HCT116 (cell line): Measurements from ENCODE around the gene SP100. TPM values are rescaled to one million over a fixed set of nuclear protein-coding genes. Genes with fewer than 3 reads are reported as not detected.

Experiments used
- ATAC-seq: fragments of 200-7000 bp; cut with Tn5 transposase; 2 replicates; pipeline ENCODE4 v1.9.1; 2020; ENCODE audit warnings: mild to moderate bottlenecking, moderate library complexity
- BruUV-seq: library from RNA; stranded (reverse); fragments of 400-500 nt; replicated peaks from 2 replicates; lab custom pipeline; 2021; lab: Mats Ljungman, UMichigan
- CTCF ChIA-PET: fragments of 300-600 bp; sonication (Branson Sonifier 250); formaldehyde crosslinking; loops from one replicate; lab custom pipeline; 2021; ENCODE audit warnings: antibody characterized with exemption; lab: Charles Lee
- POLR2A ChIA-PET: fragments of 300-600, 350-600 bp; sonication (Branson Sonifier 250); formaldehyde crosslinking; loops from one replicate; lab custom pipeline; 2021; ENCODE audit warnings: antibody characterized with exemption; lab: Charles Lee
- RAD21 ChIA-PET, 2 experiments: fragments of 300-600 bp; sonication (Branson Sonifier 250); formaldehyde crosslinking; loops; one replicate each; lab custom pipeline; 2023; ENCODE audit warnings: low total read pairs in 2 of 2; ENCODE audit not compliant: uncharacterized antibody in 2 of 2, unreplicated experiment in 2 of 2, low non-redundant PET in 1 of 2; lab: Charles Lee
- DNase-seq: peaks from one replicate; pipeline ENCODE4 v3.0.0-alpha.2; 2010; ENCODE audit warnings: low read depth, low spot score
- H2AFZ ChIP-seq: fragments of 200-600 bp; shearing (Covaris generic), sonication (generic); 2 replicates; pipeline ENCODE4 v1.6.1; 2017; ENCODE audit warnings: low read depth, mixed run types, mixed read lengths, antibody characterized with exemption, low read length; ENCODE audit not compliant: poor library complexity, severe bottlenecking
- H3K27ac ChIP-seq: 2 replicates; pipeline ENCODE4 v1.5.1; 2012; ENCODE audit warnings: low read depth, low read length
- H3K27me3 ChIP-seq: fragments of 200-600 bp; sonication (generic); 2 replicates; pipeline ENCODE4 v1.6.1; 2016; ENCODE audit warnings: mixed run types, low read length, mixed read lengths; ENCODE audit not compliant: insufficient read depth
- H3K36me3 ChIP-seq, 2 experiments: fragments of 200-500 bp in 1 of 2; fragments of 200-600 bp in 1 of 2; sonication (Bioruptor generic) in 1 of 2; sonication (generic) in 1 of 2; 2 replicates each; pipeline versions ENCODE4 v1.5.1 to v1.6.1; 2014 to 2016; ENCODE audit warnings: low read length in 2 of 2, inconsistent platforms in 1 of 2, mixed read lengths in 1 of 2, mixed run types in 1 of 2; ENCODE audit not compliant: insufficient read depth in 2 of 2, control insufficient read depth in 1 of 2
- H3K4me1 ChIP-seq, 2 experiments: fragments of 200-600 bp in 1 of 2; sonication (generic) in 1 of 2; 2 replicates each; pipeline versions ENCODE4 v1.5.1 to v1.6.1; 2012 to 2017; ENCODE audit warnings: low read length in 2 of 2, inconsistent platforms in 1 of 2, mild to moderate bottlenecking in 1 of 2, mixed read lengths in 1 of 2, mixed run types in 1 of 2, moderate library complexity in 1 of 2; ENCODE audit not compliant: insufficient read depth in 2 of 2, control insufficient read depth in 1 of 2
- H3K4me2 ChIP-seq: fragments of 200-600 bp; sonication (generic); 2 replicates; pipeline ENCODE4 v1.6.1; 2017; ENCODE audit warnings: mixed run types, low read length, mixed read lengths
- H3K4me3 ChIP-seq, 2 experiments: fragments of 200-600 bp in 1 of 2; sonication (generic) in 1 of 2; replicated peaks in 1 of 2; 2 replicates each; pipeline ENCODE4 v1.5.1; 2011 to 2016; ENCODE audit warnings: low read length in 2 of 2, control low read depth in 1 of 2, low read depth in 1 of 2, mild to moderate bottlenecking in 1 of 2, mixed read lengths in 1 of 2, mixed run types in 1 of 2
- H3K79me2 ChIP-seq: fragments of 200-600 bp; sonication (generic); 2 replicates; pipeline ENCODE4 v1.6.1; 2017; ENCODE audit warnings: mild to moderate bottlenecking, mixed run types, low read length, moderate library complexity, mixed read lengths; ENCODE audit not compliant: insufficient read depth
- H3K9ac ChIP-seq: fragments of 200-600 bp; sonication (generic); 2 replicates; pipeline ENCODE4 v1.6.1; 2016; ENCODE audit warnings: low read length, mixed read lengths
- H3K9me2 ChIP-seq: fragments of 200-600 bp; sonication (generic), shearing (Covaris generic); 2 replicates; pipeline ENCODE4 v1.6.1; 2017; ENCODE audit warnings: mixed run types, mild to moderate bottlenecking, moderate library complexity; ENCODE audit not compliant: insufficient read depth
- H3K9me3 ChIP-seq, 2 experiments: fragments of 200-500 bp in 1 of 2; fragments of 200-600 bp in 1 of 2; sonication (Bioruptor generic) in 1 of 2; sonication (generic) in 1 of 2; 2 replicates each; pipeline ENCODE4 v1.6.1; 2014 to 2017; ENCODE audit warnings: low read length in 2 of 2, mixed read lengths in 2 of 2, inconsistent platforms in 1 of 2, low read depth in 1 of 2, mild to moderate bottlenecking in 1 of 2, mixed run types in 1 of 2, moderate library complexity in 1 of 2; ENCODE audit not compliant: control insufficient read depth in 1 of 2, insufficient read depth in 1 of 2
- H4K20me1 ChIP-seq: fragments of 200-600 bp; sonication (generic), shearing (Covaris generic); 2 replicates; pipeline ENCODE4 v1.6.1; 2017; ENCODE audit warnings: mixed run types, mild to moderate bottlenecking, moderate library complexity; ENCODE audit not compliant: insufficient read depth
- CBX3 ChIP-seq: IDR thresholded peaks from 2 replicates; pipeline ENCODE4 v1.6.1; 2012; ENCODE audit warnings: low read depth
- CEBPB ChIP-seq: IDR thresholded peaks from 2 replicates; pipeline ENCODE4 v1.6.1; 2012; ENCODE audit warnings: low read depth
- CTCF ChIP-seq, 3 experiments: fragments of 200-600 bp in 1 of 3; sonication (generic) in 1 of 3; IDR thresholded peaks in 2 of 3; conservative IDR thresholded peaks in 1 of 3; 2 replicates each; pipeline ENCODE4 v1.5.1; 2012 to 2017; ENCODE audit warnings: low read depth in 2 of 3, low read length in 2 of 3, antibody characterized with exemption in 1 of 3, borderline replicate concordance in 1 of 3, control low read depth in 1 of 3, mild to moderate bottlenecking in 1 of 3, mixed read lengths in 1 of 3, mixed run types in 1 of 3, moderate library complexity in 1 of 3; ENCODE audit not compliant: insufficient read depth in 1 of 3
- EGR1 ChIP-seq: IDR thresholded peaks from 2 replicates; pipeline ENCODE4 v1.6.1; 2012; ENCODE audit warnings: low read depth
- EZH2 ChIP-seq: fragments of 200-600 bp; sonication (generic); IDR thresholded peaks from 2 replicates; pipeline ENCODE4 v1.6.1; 2017; ENCODE audit warnings: antibody characterized with exemption, mixed run types
- EZH2phosphoT487 ChIP-seq: fragments of 200-600 bp; IDR thresholded peaks from 2 replicates; pipeline ENCODE4 v1.6.1; 2018; ENCODE audit warnings: antibody characterized with exemption, borderline replicate concordance
- FOSL1 ChIP-seq: IDR thresholded peaks from 2 replicates; pipeline ENCODE4 v1.6.1; 2012; ENCODE audit warnings: low read depth
- MAX ChIP-seq: IDR thresholded peaks from 2 replicates; pipeline ENCODE4 v1.6.1; 2012
- POLR2A ChIP-seq: IDR thresholded peaks from 2 replicates; pipeline ENCODE4 v1.7.0; 2011; ENCODE audit warnings: borderline replicate concordance; ENCODE audit not compliant: insufficient read depth, insufficient read length; ENCODE audit errors: extremely low read depth
- POLR2AphosphoS5 ChIP-seq: IDR thresholded peaks from 2 replicates; pipeline ENCODE4 v1.6.1; 2011; ENCODE audit warnings: mild to moderate bottlenecking, low read depth, low read length, moderate library complexity
- RAD21 ChIP-seq: IDR thresholded peaks from 2 replicates; pipeline ENCODE4 v1.6.1; 2012; ENCODE audit warnings: low read depth, mild to moderate bottlenecking
- REST ChIP-seq: IDR thresholded peaks from 2 replicates; pipeline ENCODE4 v1.6.1; 2012; ENCODE audit warnings: low read depth
- SP1 ChIP-seq: IDR thresholded peaks from 2 replicates; pipeline ENCODE4 v1.6.1; 2012; ENCODE audit warnings: low read depth
- SRF ChIP-seq: IDR thresholded peaks from 2 replicates; pipeline ENCODE4 v1.6.1; 2012; ENCODE audit warnings: low read depth
- TCF7L2 ChIP-seq: IDR thresholded peaks from 2 replicates; pipeline ENCODE4 v1.7.0; 2011; ENCODE audit warnings: borderline replicate concordance, inconsistent platforms; ENCODE audit not compliant: insufficient read depth, insufficient read length; ENCODE audit errors: extremely low read depth
- YY1 ChIP-seq: IDR thresholded peaks from 2 replicates; pipeline ENCODE4 v1.6.1; 2011; ENCODE audit warnings: low read length, low read depth, moderate library complexity, mild to moderate bottlenecking; ENCODE audit not compliant: insufficient replicate concordance; ENCODE audit errors: extremely low read depth
- ZBTB33 ChIP-seq: IDR thresholded peaks from 2 replicates; pipeline ENCODE4 v1.6.1; 2011; ENCODE audit warnings: mild to moderate bottlenecking, low read length, moderate library complexity; ENCODE audit not compliant: insufficient replicate concordance; ENCODE audit errors: extremely low read depth
- ZFX ChIP-seq: fragments of 450-650 bp; IDR thresholded peaks from 2 replicates; pipeline ENCODE4 v1.6.1; 2017
- ZNF274 ChIP-seq: fragments of 200-500 bp; sonication (Bioruptor generic); IDR thresholded peaks from 2 replicates; pipeline ENCODE4 v1.6.1; 2014; ENCODE audit warnings: mild to moderate bottlenecking, low read depth, low read length, inconsistent platforms
- intact Hi-C: fragments of 100-400 bp; cut with micrococcal nuclease; formaldehyde crosslinking; loops from 2 replicates; pipeline ENCODE4 v1.10.0; 2022
- total RNA-seq: library from RNA; stranded (reverse); gene quantifications from one replicate; pipeline ENCODE4 v1.2.1, GENCODE V29; 2021; ENCODE audit not compliant: unreplicated experiment

Gene SP100
- total RNA-seq, 1 experiment from 2014 or later, result 48.1 TPM

- DNase-seq (no peak), ATAC-seq (no peak)
- H3K36me3 ChIP-seq, result no peaks in the 10 kb centered on the region
- BruUV-seq, result no TSS peak
- POLR2A ChIA-PET, result no interaction called here
- H3K9me2 ChIP-seq, result no peaks in the 10 kb centered on the region
- intact Hi-C loops, result no loop called here
- no peak overlapping the region for H3K27ac ChIP-seq
- CTCF ChIA-PET, result no interaction called here
- H3K4me2 ChIP-seq, result no peak overlapping the region
- H3K27me3 ChIP-seq, result no peaks in the 10 kb centered on the region
- no peaks in the 10 kb centered on the region for H3K79me2 ChIP-seq
- H3K4me3 ChIP-seq, result no peak overlapping the region
- no peak overlapping the region for H2AFZ ChIP-seq
- TF ChIP-seq TCF7L2, result no peak
- TF ChIP-seq EZH2, result no peak
- TF ChIP-seq SRF, result no peak
- TF ChIP-seq CBX3, result no peak
- no peak for TF ChIP-seq ZBTB33
- no peak for TF ChIP-seq POLR2A
- no peak for TF ChIP-seq EGR1
- no peak for TF ChIP-seq POLR2AphosphoS5
- TF ChIP-seq SP1, result no peak
- TF ChIP-seq RAD21, result no peak
- no peak for TF ChIP-seq CTCF (IDR thresholded peaks at IDR 0.05 in 2 of 3, conservative IDR thresholded peaks at IDR 0.05 in 1 of 3; ENCODE audit: borderline replicate concordance in 1 of 3, insufficient read depth in 1 of 3, low read depth in 2 of 3, low read length in 2 of 3)
- TF ChIP-seq ZNF274, result no peak
- TF ChIP-seq CEBPB, result no peak
- TF ChIP-seq ZFX, result no peak
- TF ChIP-seq MAX, result no peak
- no peak for TF ChIP-seq FOSL1
- no peak for TF ChIP-seq REST
- TF ChIP-seq EZH2phosphoT487, result no peak
- no peak for TF ChIP-seq YY1
- no peaks in the 10 kb centered on the region for H4K20me1 ChIP-seq
- RAD21 ChIA-PET, result no interaction called here
- no peaks in the 10 kb centered on the region for H3K9me3 ChIP-seq
- H3K4me1 ChIP-seq, result no peaks in the 10 kb centered on the region
- H3K9ac ChIP-seq, result no peak overlapping the region
These were observed 43.2 kb downstream of the SP100 start for GRCh38 chr2:230459216-230459615.
